ENCODE data around the gene GORASP2.

DNA sequence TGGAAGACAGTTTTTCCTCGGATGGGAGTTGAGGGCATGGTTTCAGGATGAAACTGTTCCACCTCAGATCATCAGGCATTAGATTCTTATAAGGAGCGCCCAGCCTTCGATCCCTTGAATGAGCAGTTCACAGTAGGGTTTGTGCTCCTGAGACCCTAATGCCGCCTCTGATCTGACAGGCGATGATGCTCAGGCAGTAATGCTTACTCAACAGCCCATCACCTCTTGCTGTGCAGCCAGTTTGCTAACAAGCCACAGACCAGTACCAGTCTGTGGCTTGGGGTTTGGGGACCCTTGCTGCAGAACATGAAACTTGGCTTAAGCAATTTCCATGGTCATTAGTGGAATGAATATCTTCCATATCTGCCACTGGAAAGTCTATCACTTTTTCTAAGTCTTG lies 56.4 kb downstream of the GORASP2 start:
- TF ChIP-seq, protein P1, sequence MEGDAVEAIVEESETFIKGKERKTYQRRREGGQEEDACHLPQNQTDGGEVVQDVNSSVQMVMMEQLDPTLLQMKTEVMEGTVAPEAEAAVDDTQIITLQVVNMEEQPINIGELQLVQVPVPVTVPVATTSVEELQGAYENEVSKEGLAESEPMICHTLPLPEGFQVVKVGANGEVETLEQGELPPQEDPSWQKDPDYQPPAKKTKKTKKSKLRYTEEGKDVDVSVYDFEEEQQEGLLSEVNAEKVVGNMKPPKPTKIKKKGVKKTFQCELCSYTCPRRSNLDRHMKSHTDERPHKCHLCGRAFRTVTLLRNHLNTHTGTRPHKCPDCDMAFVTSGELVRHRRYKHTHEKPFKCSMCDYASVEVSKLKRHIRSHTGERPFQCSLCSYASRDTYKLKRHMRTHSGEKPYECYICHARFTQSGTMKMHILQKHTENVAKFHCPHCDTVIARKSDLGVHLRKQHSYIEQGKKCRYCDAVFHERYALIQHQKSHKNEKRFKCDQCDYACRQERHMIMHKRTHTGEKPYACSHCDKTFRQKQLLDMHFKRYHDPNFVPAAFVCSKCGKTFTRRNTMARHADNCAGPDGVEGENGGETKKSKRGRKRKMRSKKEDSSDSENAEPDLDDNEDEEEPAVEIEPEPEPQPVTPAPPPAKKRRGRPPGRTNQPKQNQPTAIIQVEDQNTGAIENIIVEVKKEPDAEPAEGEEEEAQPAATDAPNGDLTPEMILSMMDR (IDR thresholded peaks at IDR 0.05; ENCODE audit: low read length), result no peak
- no peak for TF ChIP-seq EZH2 (IDR thresholded peaks at IDR 0.05; ENCODE audit: borderline replicate concordance, low read length)

Measured in OCI-LY1 (cell line).